Keratinocyte (primary cell): ENCODE data around the gene HIP1. TPM values are rescaled to one million over a fixed set of nuclear protein-coding genes. Genes with fewer than 3 reads are reported as not detected.
"Not testable (repeated sequence)": the region's sequence is repeated elsewhere in the genome, so short reads cannot be mapped to it uniquely, and the experiment has no call there.

ENCODE experiments used
- DNase-seq: peaks from one replicate; pipeline ENCODE4 v3.0.0-alpha.2; 2011; ENCODE audit warnings: low read depth, missing footprints, low spot score
- FAIRE-seq: peaks from 2 replicates; lab custom pipeline; 2011; peaks lifted over from hg19 to GRCh38; lab: Jason Lieb, UNC
- H2AFZ ChIP-seq: 2 replicates; pipeline ENCODE4 v1.6.0; 2012; ENCODE audit warnings: low read length, control low read depth, inconsistent platforms; ENCODE audit not compliant: control insufficient read depth
- H3K27ac ChIP-seq: 2 replicates; pipeline ENCODE4 v1.5.1; 2011; ENCODE audit warnings: low read length; ENCODE audit not compliant: control insufficient read depth, insufficient read depth
- H3K27me3 ChIP-seq: 3 replicates; pipeline ENCODE4 v1.6.0; 2011; ENCODE audit warnings: low read length; ENCODE audit not compliant: control insufficient read depth, insufficient read depth; ENCODE audit errors: extremely low read depth
- H3K36me3 ChIP-seq, 2 experiments: 2 replicates in 1 of 2; 3 replicates in 1 of 2; pipeline ENCODE4 v1.5.1; 2011; ENCODE audit warnings: low read length in 2 of 2, mild to moderate bottlenecking in 1 of 2; ENCODE audit not compliant: control insufficient read depth in 2 of 2, insufficient read depth in 2 of 2; ENCODE audit errors: extremely low read depth in 1 of 2
- H3K4me1 ChIP-seq: 3 replicates; pipeline ENCODE4 v1.5.1; 2011; ENCODE audit warnings: low read length; ENCODE audit not compliant: control insufficient read depth, insufficient read depth; ENCODE audit errors: extremely low read depth
- H3K4me2 ChIP-seq: 3 replicates; pipeline ENCODE4 v1.6.0; 2011; ENCODE audit warnings: low read depth, low read length; ENCODE audit not compliant: control insufficient read depth, insufficient read depth; ENCODE audit errors: extremely low read depth
- H3K4me3 ChIP-seq, 3 experiments: fragments of 200-600 bp in 1 of 3; sonication (generic) in 1 of 3; 2 replicates in 2 of 3; 3 replicates in 1 of 3; pipeline ENCODE4 v1.5.1; 2011 to 2016; ENCODE audit warnings: low read length in 3 of 3, mild to moderate bottlenecking in 3 of 3, control low read depth in 2 of 3, inconsistent platforms in 1 of 3, low read depth in 1 of 3, mixed read lengths in 1 of 3, mixed run types in 1 of 3, moderate library complexity in 1 of 3; ENCODE audit not compliant: control insufficient read depth in 2 of 3, insufficient read depth in 2 of 3; ENCODE audit errors: extremely low read depth in 1 of 3
- H3K79me2 ChIP-seq: 2 replicates; pipeline ENCODE4 v1.6.0; 2012; ENCODE audit warnings: low read length; ENCODE audit not compliant: control insufficient read depth, insufficient read depth
- H3K9ac ChIP-seq: 3 replicates; pipeline ENCODE4 v1.6.0; 2011; ENCODE audit warnings: low read length; ENCODE audit not compliant: control insufficient read depth, insufficient read depth; ENCODE audit errors: extremely low read depth
- H3K9me1 ChIP-seq: 3 replicates; pipeline ENCODE4 v1.6.0; 2011; ENCODE audit warnings: low read length; ENCODE audit not compliant: control insufficient read depth, insufficient read depth; ENCODE audit errors: extremely low read depth
- H3K9me3 ChIP-seq: 2 replicates; pipeline ENCODE4 v1.5.1; 2012; ENCODE audit warnings: low read depth, low read length; ENCODE audit not compliant: control insufficient read depth
- H4K20me1 ChIP-seq: 3 replicates; pipeline ENCODE4 v1.6.0; 2011; ENCODE audit warnings: low read length; ENCODE audit not compliant: control insufficient read depth, insufficient read depth; ENCODE audit errors: extremely low read depth
- CTCF ChIP-seq, 3 experiments: IDR thresholded peaks in 1 of 3; conservative IDR thresholded peaks in 1 of 3; optimal IDR thresholded peaks in 1 of 3; 2 replicates in 2 of 3; 3 replicates in 1 of 3; pipeline versions ENCODE3 to v1.5.1; 2011; ENCODE audit warnings: low read length in 3 of 3, mild to moderate bottlenecking in 3 of 3, moderate library complexity in 2 of 3, control low read depth in 1 of 3, inconsistent platforms in 1 of 3; ENCODE audit not compliant: insufficient read depth in 2 of 3; ENCODE audit errors: extremely low read depth in 1 of 3
- EZH2 ChIP-seq: IDR thresholded peaks from one replicate; pipeline ENCODE4 v1.6.1; 2012; ENCODE audit warnings: inconsistent platforms, mild to moderate bottlenecking, low read length, moderate library complexity
- dilution Hi-C: fragments of 300-500 bp; cut with MboI; formaldehyde crosslinking; loops from one replicate; pipeline ENCODE4 v1.7.0; 2020; ENCODE audit warnings: low sequenced_read_pairs; ENCODE audit not compliant: extremely low pct_ligation_motif_present
- polyA plus RNA-seq, 5 experiments: library from polyadenylated mRNA; depleted of rRNA in 3 of 5; stranded (reverse) in 3 of 5; stranded (forward) in 1 of 5; unstranded in 1 of 5; fragments of >200 nt; gene quantifications; 1 replicate in 1 of 5; 2 replicates in 3 of 5; 3 replicates in 1 of 5; pipeline versions ENCODE4 v1.2.1 to v1.2.3, GENCODE V29; 2011 to 2012; ENCODE audit warnings: missing spikeins in 2 of 5, low read depth in 1 of 5, low replicate concordance in 1 of 5

The HIP1 gene
- polyA plus RNA-seq, 1 donor (not counting 4 experiments of a cell fraction or from before 2014, with no cell fraction given) = 5.0 TPM

GRCh38 chr7:75729851-75730274, 8.9 kb downstream of the HIP1 start:
- Histone ChIP-seq H3K27me3 (no peaks in the 10 kb centered on the region), H3K4me2 (no peak overlapping the region), H3K27ac (no peak overlapping the region), H3K9ac (no peak overlapping the region), H3K4me1 (peaks cover 30% of the 10 kb centered on the region), H3K36me3 (no peaks in the 10 kb centered on the region), H3K9me3 (no peaks in the 10 kb centered on the region), H3K9me1 (no peaks in the 10 kb centered on the region), H2AFZ (no peak overlapping the region), H4K20me1 (no peaks in the 10 kb centered on the region), H3K79me2 (no peaks in the 10 kb centered on the region), H3K4me3 (no peak overlapping the region)
- dilution Hi-C loops = no loop called here
- TF ChIP-seq EZH2 = no peak
- FAIRE-seq (no peak), DNase-seq (no peak)

- TF ChIP-seq CTCF (optimal IDR thresholded peaks at IDR 0.05 in 1 of 3, IDR thresholded peaks at IDR 0.05 in 1 of 3, conservative IDR thresholded peaks at IDR 0.05 in 1 of 3; ENCODE audit: extremely low read depth in 1 of 3, insufficient read depth in 2 of 3, low read length in 3 of 3) = no peak
- DNase-seq (peak; percentile 95), FAIRE-seq (peak; percentile 91)
- no peaks in the 10 kb centered on the region for H3K9me3 ChIP-seq
- H2AFZ ChIP-seq = peak overlapping the region; percentile 93
- H3K27me3 ChIP-seq = no peaks in the 10 kb centered on the region
- peak overlapping the region; percentile 79 for H3K27ac ChIP-seq
- dilution Hi-C loops = no loop called here
- no peaks in the 10 kb centered on the region for H4K20me1 ChIP-seq
- H3K9me1 ChIP-seq = no peaks in the 10 kb centered on the region
- peak overlapping the region; percentile 82 for H3K4me2 ChIP-seq
- no peaks in the 10 kb centered on the region for H3K36me3 ChIP-seq
- H3K4me1 ChIP-seq = peaks cover 21% of the 10 kb centered on the region
- H3K4me3 ChIP-seq = peak overlapping the region in 2 of 3 experiments; percentile 31 to 32
- H3K79me2 ChIP-seq = no peaks in the 10 kb centered on the region
- peak overlapping the region; percentile 70 for H3K9ac ChIP-seq
These were observed 10.7 kb downstream of the HIP1 start for GRCh38 chr7:75727881-75728593.

- H3K27me3 ChIP-seq, H3K79me2 ChIP-seq, H3K9ac ChIP-seq, H3K9me1 ChIP-seq, H3K36me3 ChIP-seq, H3K4me3 ChIP-seq, FAIRE-seq, H2AFZ ChIP-seq, H4K20me1 ChIP-seq, DNase-seq, H3K9me3 ChIP-seq, dilution Hi-C loops, H3K27ac ChIP-seq: not testable (repeated sequence)
- H3K4me2 ChIP-seq = peak overlapping the region; percentile 82
- peaks cover 18% of the 10 kb centered on the region for H3K4me1 ChIP-seq
These were observed 11.4 kb downstream of the HIP1 start for GRCh38 chr7:75727351-75727750.
